A549 (cell line): Measurements from ENCODE around the gene SLC4A3. TPM values are rescaled to one million over a fixed set of nuclear protein-coding genes. Genes with fewer than 3 reads are reported as not detected.

Experiments used
- ATAC-seq, 2 experiments: fragments of 200-7000 bp in 1 of 2; fragments of >200 bp in 1 of 2; cut with Nextera tagmentation in 1 of 2; cut with Tn5 transposase in 1 of 2; 3 replicates each; pipeline versions ENCODE4 v1.8.0 to v1.9.1; 2018 to 2020; ENCODE audit warnings: mild to moderate bottlenecking in 1 of 2, moderate library complexity in 1 of 2
- CTCF ChIA-PET: fragments of 300-600 bp; sonication (Branson Sonifier 250); formaldehyde crosslinking; extraction: SDS; loops from one replicate; lab custom pipeline; 2021; ENCODE audit warnings: antibody characterized with exemption, inconsistent platforms; lab: Yijun Ruan, JAX
- POLR2A ChIA-PET: fragments of 350-600 bp; formaldehyde crosslinking; extraction: SDS; loops from one replicate; lab custom pipeline; 2021; ENCODE audit warnings: antibody characterized with exemption, inconsistent platforms; lab: Yijun Ruan, JAX
- DNase-seq, 2 experiments: peaks; one replicate each; pipeline versions ENCODE4 v3.0.0 to v3.0.0-alpha.2; 2011 to 2016; ENCODE audit warnings: low read depth in 1 of 2, low spot score in 1 of 2
- FAIRE-seq: peaks from 2 replicates; lab custom pipeline; 2011; peaks lifted over from hg19 to GRCh38; lab: Jason Lieb, UNC
- H3K27ac ChIP-seq, 2 experiments: fragments of >200 bp; sonication (Bioruptor Twin); formaldehyde crosslinking; 3 replicates each; pipeline ENCODE4 v1.5.1; 2016 to 2017
- H3K4me1 ChIP-seq: fragments of >200 bp; sonication (Bioruptor Twin); formaldehyde crosslinking; 3 replicates; pipeline ENCODE4 v1.6.1; 2016
- H3K4me2 ChIP-seq: fragments of >200 bp; sonication (Bioruptor Twin); formaldehyde crosslinking; 3 replicates; pipeline ENCODE4 v1.6.1; 2016
- H3K4me3 ChIP-seq: fragments of >200 bp; sonication (Bioruptor Twin); formaldehyde crosslinking; 3 replicates; pipeline ENCODE4 v1.5.1; 2016
- H3K9me3 ChIP-seq: fragments of >200 bp; sonication (Bioruptor Twin); formaldehyde crosslinking; 3 replicates; pipeline ENCODE4 v1.6.1; 2016
- CBX8 ChIP-seq: fragments of 200-600 bp; sonication (generic); IDR thresholded peaks from 2 replicates; pipeline ENCODE4 v1.6.1; 2016
- CHD2 ChIP-seq: fragments of 150-350 bp; IDR thresholded peaks from 2 replicates; pipeline ENCODE4 v1.6.1; 2014; ENCODE audit warnings: low read length; ENCODE audit not compliant: partially characterized antibody
- EHF ChIP-seq: fragments of 250-450 bp; sonication (Bioruptor Pico); IDR thresholded peaks from 2 replicates; pipeline ENCODE4 v1.5.0; 2020; ENCODE audit warnings: mild to moderate bottlenecking
- EP300 ChIP-seq, 2 experiments: fragments of >200 bp; sonication (Bioruptor Twin); formaldehyde crosslinking; IDR thresholded peaks; 2 replicates in 1 of 2; 3 replicates in 1 of 2; pipeline ENCODE4 v1.6.1; 2016 to 2017
- FOSB ChIP-seq: fragments of 250-450 bp; sonication (Bioruptor Pico); IDR thresholded peaks from 2 replicates; pipeline ENCODE4 v1.5.0; 2020; ENCODE audit warnings: mild to moderate bottlenecking, moderate library complexity
- FOSL2 ChIP-seq, 2 experiments: fragments of 450-650 bp in 1 of 2; fragments of >200 bp in 1 of 2; sonication (Bioruptor Twin) in 1 of 2; formaldehyde crosslinking; IDR thresholded peaks; 2 replicates each; pipeline versions ENCODE4 v1.5.0 to v1.6.1; 2016 to 2020; ENCODE audit warnings: mild to moderate bottlenecking in 1 of 2, moderate library complexity in 1 of 2
- FOXS1 ChIP-seq: fragments of 250-450 bp; sonication (Bioruptor Pico); IDR thresholded peaks from 2 replicates; pipeline ENCODE4 v1.5.0; 2020; ENCODE audit warnings: mild to moderate bottlenecking, moderate library complexity
- GATA3 ChIP-seq: IDR thresholded peaks from 2 replicates; pipeline ENCODE4 v1.6.1; 2012; ENCODE audit warnings: borderline replicate concordance
- HDAC2 ChIP-seq: fragments of 200-600 bp; sonication (generic); IDR thresholded peaks from 2 replicates; pipeline ENCODE4 v1.6.1; 2016
- HEYL ChIP-seq: fragments of 250-450 bp; sonication (Bioruptor Pico); IDR thresholded peaks from 2 replicates; pipeline ENCODE4 v1.8.0; 2021; ENCODE audit warnings: mild to moderate bottlenecking, moderate library complexity
- HOXA7 ChIP-seq: fragments of 250-450 bp; sonication (Bioruptor Pico); IDR thresholded peaks from 2 replicates; pipeline ENCODE4 v1.5.0; 2020; ENCODE audit warnings: mild to moderate bottlenecking, moderate library complexity
- HOXB13 ChIP-seq: fragments of 250-450 bp; sonication (Bioruptor Pico); IDR thresholded peaks from 2 replicates; pipeline ENCODE4 v1.5.0; 2020; ENCODE audit warnings: low read depth, mild to moderate bottlenecking, moderate library complexity
- JUN ChIP-seq, 2 experiments: fragments of >200 bp; sonication (Bioruptor Twin); formaldehyde crosslinking; IDR thresholded peaks; 2 replicates in 1 of 2; 3 replicates in 1 of 2; pipeline ENCODE4 v1.6.1; 2016 to 2017
- KDM5A ChIP-seq: fragments of 200-600 bp; sonication (generic); IDR thresholded peaks from 2 replicates; pipeline ENCODE4 v1.6.1; 2016; ENCODE audit warnings: antibody characterized with exemption, mild to moderate bottlenecking
- MAX ChIP-seq: IDR thresholded peaks from 2 replicates; pipeline ENCODE4 v1.6.1; 2012
- MAZ ChIP-seq: fragments of 150-350 bp; IDR thresholded peaks from 2 replicates; pipeline ENCODE4 v1.6.1; 2014; ENCODE audit warnings: antibody characterized with exemption, low read depth, low read length, borderline replicate concordance
- NPAS2 ChIP-seq: fragments of 250-450 bp; sonication (Bioruptor Pico); IDR thresholded peaks from 2 replicates; pipeline ENCODE4 v1.8.0; 2022; ENCODE audit warnings: mild to moderate bottlenecking, moderate library complexity, borderline replicate concordance
- NR3C1 ChIP-seq: fragments of >200 bp; sonication (Bioruptor Twin); formaldehyde crosslinking; IDR thresholded peaks from 3 replicates; pipeline ENCODE4 v1.6.1; 2017
- PHF8 ChIP-seq: fragments of 200-600 bp; sonication (generic); IDR thresholded peaks from 2 replicates; pipeline ENCODE4 v1.6.1; 2016; ENCODE audit warnings: low read depth, mild to moderate bottlenecking, antibody characterized with exemption, moderate library complexity, borderline replicate concordance
- RARB ChIP-seq: fragments of 250-450 bp; sonication (Bioruptor Pico); IDR thresholded peaks from 2 replicates; pipeline ENCODE4 v1.8.0; 2021; ENCODE audit warnings: mild to moderate bottlenecking, moderate library complexity
- RFX5 ChIP-seq: fragments of 450-650 bp; IDR thresholded peaks from 2 replicates; pipeline ENCODE4 v1.7.1; 2014; ENCODE audit warnings: antibody characterized with exemption, mild to moderate bottlenecking, moderate library complexity
- SREBF2 ChIP-seq: fragments of 450-650 bp; IDR thresholded peaks from 2 replicates; pipeline ENCODE4 v1.6.1; 2014; ENCODE audit warnings: mild to moderate bottlenecking, moderate library complexity
- ZC3H11A ChIP-seq: fragments of 450-650 bp; IDR thresholded peaks from 2 replicates; pipeline ENCODE4 v1.6.1; 2014; ENCODE audit warnings: antibody characterized with exemption, mild to moderate bottlenecking
- ZFP36 ChIP-seq: fragments of 450-650 bp; IDR thresholded peaks from 2 replicates; pipeline ENCODE4 v1.6.1; 2014; ENCODE audit warnings: borderline replicate concordance; ENCODE audit not compliant: partially characterized antibody
- ZNF302 ChIP-seq: fragments of 250-450 bp; sonication (Bioruptor Pico); IDR thresholded peaks from 2 replicates; pipeline ENCODE4 v1.9.0; 2021; ENCODE audit warnings: inconsistent platforms, mild to moderate bottlenecking, moderate library complexity
- WGBS: methylation state at CpG from one replicate; pipeline ENCODE4 v1.1.6; 2017; ENCODE audit errors: missing lambda C conversion rate; 5-methylcytosine and 5-hydroxymethylcytosine counted together
- polyA plus RNA-seq, 4 experiments: library from polyadenylated mRNA; depleted of rRNA in 3 of 4; stranded (reverse); fragments of >200 nt; fragmentation: RNase III in 1 of 4; extraction: RNeasy Plus Mini Kit Qiagen cat#74134 plus additional on column Dnase treatment in 1 of 4; gene quantifications; 2 replicates in 3 of 4; 3 replicates in 1 of 4; pipeline ENCODE4 v1.2.3, GENCODE V29; 2011 to 2017
- TF ChIP-seq, protein P1 (sequence below): fragments of >200 bp; sonication (Bioruptor Twin); formaldehyde crosslinking; IDR thresholded peaks from 2 replicates; pipeline ENCODE4 v1.6.1; 2016

SLC4A3 gene
- polyA plus RNA-seq, 2 of the 4 experiments (the other 2 are of a cell fraction), result 1.4 to 3.6 TPM

- DNase-seq, result no peak
- CTCF ChIA-PET, result interaction anchor here (1.2 to 2.6 kb wide), 4 partner anchors 12 to 73 kb away, joined by 3 to 8 read pairs (median 4); no protein-coding TSS in a partner anchor
- Histone ChIP-seq H3K4me3 (no peak overlapping the region), H3K27ac (no peak overlapping the region), H3K4me2 (no peak overlapping the region), H3K9me3 (no peaks in the 10 kb centered on the region), H3K4me1 (no peaks in the 10 kb centered on the region)
- no peak for FAIRE-seq
- TF ChIP-seq CHD2, result no peak
- TF ChIP-seq JUN (IDR thresholded peaks at IDR 0.05), result no peak
- TF ChIP-seq CBX8, result no peak
- TF ChIP-seq HEYL, result no peak
- TF ChIP-seq MAZ, result no peak
- no peak for TF ChIP-seq RARB (CRISPR knock-in tag)
- no peak for TF ChIP-seq ZNF302 (CRISPR knock-in tag)
- TF ChIP-seq HOXB13 (CRISPR knock-in tag), result no peak
- no peak for TF ChIP-seq EP300 (IDR thresholded peaks at IDR 0.05)
- 91% methylated on average over 9 of the region's 11 CpGs for WGBS
- ATAC-seq, result no peak
- POLR2A ChIA-PET, result no interaction called here
These were observed 13.2 kb upstream of the SLC4A3 start for GRCh38 chr2:219614076-219614860.

- ATAC-seq (no peak), FAIRE-seq (no peak), DNase-seq (no peak)
- Histone ChIP-seq H3K9me3 (no peaks in the 10 kb centered on the region), H3K27ac (no peak overlapping the region), H3K4me2 (no peak overlapping the region), H3K4me3 (no peak overlapping the region), H3K4me1 (no peaks in the 10 kb centered on the region)
- CTCF ChIA-PET, result interaction anchor here (1.2 to 2.6 kb wide), 3 partner anchors 11 to 73 kb away, joined by 3 to 8 read pairs (median 4); no protein-coding TSS in a partner anchor
- TF ChIP-seq HOXB13 (CRISPR knock-in tag) (no peak), MAX (no peak), HDAC2 (no peak), KDM5A (no peak), FOSL2 (IDR thresholded peaks at IDR 0.05) (no peak), FOSL2 (CRISPR knock-in tag; IDR thresholded peaks at IDR 0.05) (no peak), PHF8 (no peak), EHF (no peak), RFX5 (no peak), NR3C1 (no peak), ZFP36 (no peak), FOSB (CRISPR knock-in tag) (no peak), HOXA7 (CRISPR knock-in tag) (no peak), SREBF2 (no peak), GATA3 (no peak)
- POLR2A ChIA-PET, result no interaction called here
- 95% methylated on average over 7 of the region's 11 CpGs for WGBS
These were observed 12.4 kb upstream of the SLC4A3 start for GRCh38 chr2:219615036-219615435.

GRCh38 chr2:219615894-219616293 lies 11.5 kb upstream of the SLC4A3 start:
- H3K9me3 ChIP-seq, result no peaks in the 10 kb centered on the region
- FAIRE-seq, result no peak
- no peak overlapping the region for H3K4me3 ChIP-seq
- ATAC-seq, result no peak
- no peak overlapping the region for H3K27ac ChIP-seq
- no peaks in the 10 kb centered on the region for H3K4me1 ChIP-seq
- no peak for TF ChIP-seq FOXS1 (CRISPR knock-in tag)
- no peak for TF ChIP-seq ZNF302 (CRISPR knock-in tag)
- TF ChIP-seq NPAS2 (CRISPR knock-in tag), result no peak
- no peak for TF ChIP-seq FOSL2 (IDR thresholded peaks at IDR 0.05)
- TF ChIP-seq FOSL2 (CRISPR knock-in tag; IDR thresholded peaks at IDR 0.05), result no peak
- TF ChIP-seq, protein P1, sequence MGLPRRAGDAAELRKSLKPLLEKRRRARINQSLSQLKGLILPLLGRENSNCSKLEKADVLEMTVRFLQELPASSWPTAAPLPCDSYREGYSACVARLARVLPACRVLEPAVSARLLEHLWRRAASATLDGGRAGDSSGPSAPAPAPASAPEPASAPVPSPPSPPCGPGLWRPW, result no peak
- no peak for TF ChIP-seq ZC3H11A
- TF ChIP-seq, all 56 proteins: peak for 0
- POLR2A ChIA-PET, result no interaction called here
- 84% methylated on average over 11 of the region's 12 CpGs for WGBS
- DNase-seq, result no peak
- CTCF ChIA-PET, result interaction anchor here (2.0 to 2.6 kb wide), 2 partner anchors 10 to 74 kb away, joined by 4 to 8 read pairs; no protein-coding TSS in a partner anchor
- no peak overlapping the region for H3K4me2 ChIP-seq
